Stimulated activated CD8-positive, alpha-beta memory T cell treated with anti-CD3 and anti-CD28 coated beads, Interleukin-2, amount 100 ng/mL, for 48 hours (primary cell): ENCODE measurements around the gene CDK16.

Experiments
- DNase-seq, 2 donors: peaks; one replicate each; pipeline ENCODE4 v3.0.0-alpha.2; 2020; ENCODE audit warnings: low read depth in 2 of 2

CDK16 gene

GRCh38 chrX:47208108-47208507, 10.4 kb upstream of the CDK16 start:
- no peak for DNase-seq

GRCh38 chrX:47209508-47210238, 8.8 kb upstream of the CDK16 start:
- no peak for DNase-seq

- no peak for DNase-seq
These were observed 7.6 kb upstream of the CDK16 start for GRCh38 chrX:47210661-47211425.

DNA sequence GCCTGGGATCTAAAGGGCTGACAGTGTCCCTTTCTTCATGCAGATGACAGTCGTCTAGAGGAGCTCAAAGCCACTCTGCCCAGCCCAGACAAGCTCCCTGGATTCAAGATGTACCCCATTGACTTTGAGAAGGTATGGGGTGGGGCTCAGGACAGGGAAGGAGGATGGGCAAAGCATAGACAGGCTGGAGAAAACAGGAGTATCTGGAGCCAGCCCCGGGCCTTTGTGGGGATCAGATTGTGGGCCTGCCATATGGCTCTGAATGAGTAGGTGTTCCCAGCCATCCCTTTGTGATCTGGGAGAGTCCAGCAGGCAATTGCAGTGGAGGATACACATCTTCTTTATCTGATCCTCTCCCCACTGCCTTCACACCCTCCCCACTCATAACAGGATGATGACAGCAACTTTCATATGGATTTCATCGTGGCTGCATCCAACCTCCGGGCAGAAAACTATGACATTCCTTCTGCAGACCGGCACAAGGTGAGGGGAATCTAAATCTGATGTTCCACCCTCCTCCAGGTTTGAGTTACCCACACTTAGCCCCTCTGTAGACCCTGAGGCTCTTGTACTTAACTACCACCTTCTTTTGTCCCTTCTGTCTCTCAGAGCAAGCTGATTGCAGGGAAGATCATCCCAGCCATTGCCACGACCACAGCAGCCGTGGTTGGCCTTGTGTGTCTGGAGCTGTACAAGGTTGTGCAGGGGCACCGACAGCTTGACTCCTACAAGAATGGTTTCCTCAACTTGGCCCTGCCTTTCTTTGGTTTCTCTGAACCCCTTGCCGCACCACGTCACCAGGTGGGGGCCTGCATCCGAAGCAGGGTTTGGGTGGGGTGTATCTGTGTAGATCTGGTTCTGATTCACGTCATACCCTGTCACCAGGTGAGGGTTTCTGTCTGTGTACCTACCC, 5.8 kb upstream of the CDK16 start:
- DNase-seq, result no peak

- no peak for DNase-seq
These were observed 3.9 kb upstream of the CDK16 start for GRCh38 chrX:47214435-47215077.

DNA sequence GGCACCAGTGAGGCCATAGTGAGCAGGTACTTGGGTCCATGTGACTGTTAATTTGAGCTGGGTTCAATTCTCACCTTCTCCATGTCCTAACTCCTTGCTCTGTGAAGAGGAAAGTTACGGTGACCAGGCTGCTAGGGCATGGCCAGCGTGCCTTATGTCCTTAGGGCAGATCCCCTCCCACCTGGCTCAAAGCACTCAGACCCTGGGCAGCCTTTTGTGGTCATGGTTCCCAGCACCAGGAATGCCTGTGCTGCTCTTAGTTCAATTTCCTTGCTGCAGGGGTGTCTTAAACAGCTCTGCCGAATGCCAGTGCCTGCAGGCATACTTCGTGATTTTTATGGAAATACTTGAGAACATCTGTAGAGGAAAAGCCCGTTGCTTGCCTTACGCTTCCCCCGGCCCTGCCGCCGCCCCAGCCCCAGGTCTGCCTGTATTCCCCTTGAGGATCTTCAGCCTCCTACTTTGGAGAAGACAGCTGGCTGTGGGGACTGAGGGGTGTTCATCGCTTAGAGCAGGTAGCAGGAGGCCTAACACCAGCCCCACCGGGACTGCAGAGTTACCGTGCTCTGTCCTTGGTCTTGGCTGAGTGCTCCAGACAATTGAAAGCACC, 3.1 kb upstream of the CDK16 start:
- DNase-seq, result no peak

DNA sequence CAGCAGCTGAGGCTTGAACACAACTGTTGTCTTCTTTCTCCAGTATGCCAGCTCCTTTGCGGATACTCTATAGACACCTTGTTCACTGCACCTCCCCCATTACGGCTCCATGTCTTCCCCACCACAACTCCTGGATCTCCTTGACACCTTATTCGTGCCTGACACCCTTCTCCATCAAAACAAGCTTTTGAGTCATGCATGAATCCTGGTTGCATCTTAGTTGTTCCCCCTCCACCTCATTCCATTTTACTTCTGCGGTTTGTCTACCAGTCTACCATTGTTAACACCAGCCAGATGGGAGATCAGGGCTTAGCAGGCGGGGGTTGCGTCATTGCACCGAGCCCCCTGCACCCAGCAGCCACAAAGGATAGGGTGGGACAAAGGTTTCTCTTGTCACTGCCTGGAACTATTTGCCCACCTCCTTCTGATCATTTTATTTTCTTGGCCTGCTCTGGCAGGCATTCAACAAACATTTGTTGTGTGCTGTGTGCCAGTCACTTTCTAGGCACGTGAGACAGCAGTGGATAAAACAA, 2.0 kb upstream of the CDK16 start:
- no peak for DNase-seq

- DNase-seq, result no peak
These were observed 1.2 kb upstream of the CDK16 start for GRCh38 chrX:47217121-47217851.

- peak; percentile 88 to 93 for DNase-seq
These were observed 615 bp upstream of the CDK16 start for GRCh38 chrX:47217852-47218279.

DNA sequence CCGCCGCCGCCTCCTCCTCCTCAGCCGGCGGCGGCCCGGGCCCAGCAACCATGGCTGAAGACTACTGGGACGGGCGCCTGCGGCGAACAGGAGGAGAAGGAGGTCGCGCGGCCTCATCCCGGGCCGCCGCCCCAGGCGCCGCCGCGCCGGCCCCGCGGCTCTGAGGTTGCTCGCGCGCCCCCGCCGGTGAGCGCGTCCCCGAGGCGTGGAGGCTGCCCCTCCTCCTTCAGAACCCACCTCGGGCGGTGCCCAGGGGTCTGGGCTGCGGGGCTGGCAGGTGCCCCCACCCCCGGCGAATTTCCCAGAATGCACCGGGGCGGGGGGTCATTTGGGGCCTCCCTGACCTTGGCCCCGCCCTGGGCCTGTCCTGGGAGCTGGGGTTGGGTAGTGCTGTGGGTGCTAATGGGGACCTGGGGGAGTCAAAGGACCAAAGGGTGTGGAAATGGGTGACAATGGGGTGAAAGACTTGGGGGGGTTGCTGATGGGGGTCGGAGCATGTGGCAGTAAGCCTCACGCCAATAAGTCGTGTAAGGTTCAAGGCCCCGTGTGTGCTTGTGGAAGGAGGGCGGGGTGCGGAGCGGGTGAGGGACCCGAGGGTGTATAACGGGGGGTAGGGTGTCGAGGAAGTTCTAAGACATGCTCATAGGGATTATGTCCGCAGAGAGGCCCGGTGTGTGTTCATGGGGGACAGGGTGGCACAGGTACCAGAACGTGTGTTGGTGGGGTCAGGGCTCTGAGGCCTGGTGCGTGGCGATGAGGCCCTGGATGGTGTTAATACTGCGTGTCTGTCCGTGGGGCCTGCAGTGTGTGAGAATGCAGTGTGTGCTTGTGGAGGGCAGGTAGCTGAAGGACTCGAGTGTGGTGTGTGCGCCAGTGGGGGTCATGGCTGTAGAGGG, 687 bp downstream of the CDK16 start:
- peak; percentile 29 to 46 for DNase-seq

DNA sequence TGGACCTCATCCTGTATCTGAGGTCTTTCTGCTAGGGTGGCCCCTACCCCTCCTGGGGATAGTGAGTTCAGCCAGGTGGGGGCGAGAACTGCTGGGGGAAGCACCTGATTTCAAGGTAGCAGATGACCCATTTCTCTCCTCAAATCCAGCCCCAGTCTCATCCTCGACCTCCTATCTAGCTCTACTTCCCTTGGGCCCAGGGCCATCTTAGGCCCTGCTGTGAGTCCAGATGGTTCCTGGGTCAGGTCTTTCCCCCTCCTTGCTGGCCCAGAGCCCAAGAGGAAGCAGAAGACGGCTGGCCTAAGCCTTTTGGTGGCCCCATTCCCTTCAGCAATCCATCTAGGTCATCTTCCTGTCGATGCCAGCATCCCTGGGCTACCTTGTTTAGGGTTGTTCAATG, 3.3 kb downstream of the CDK16 start:
- DNase-seq, result no peak

GRCh38 chrX:47222751-47223350, 4.4 kb downstream of the CDK16 start:
- DNase-seq, result no peak

GRCh38 chrX:47223476-47224250, 5.2 kb downstream of the CDK16 start:
- DNase-seq, result no peak

GRCh38 chrX:47224266-47224895, 5.9 kb downstream of the CDK16 start:
- DNase-seq, result no peak

DNA sequence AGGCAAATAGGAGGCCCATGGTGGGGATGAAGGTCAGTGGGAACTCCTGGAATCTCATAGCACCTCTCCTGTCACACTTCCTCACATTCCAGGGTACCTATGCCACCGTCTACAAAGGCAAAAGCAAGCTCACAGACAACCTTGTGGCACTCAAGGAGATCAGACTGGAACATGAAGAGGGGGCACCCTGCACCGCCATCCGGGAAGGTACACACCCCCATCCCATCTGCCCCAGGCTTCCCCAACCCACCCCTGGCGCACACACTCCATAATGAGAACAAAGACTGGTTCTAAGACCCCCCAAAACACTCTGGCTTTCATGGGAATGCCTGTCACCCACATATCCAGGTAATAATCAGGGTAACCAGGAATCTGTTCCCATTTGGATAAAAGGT, 6.4 kb downstream of the CDK16 start:
- no peak for DNase-seq

GRCh38 chrX:47226071-47226470, 7.6 kb downstream of the CDK16 start:
- no peak for DNase-seq

DNA sequence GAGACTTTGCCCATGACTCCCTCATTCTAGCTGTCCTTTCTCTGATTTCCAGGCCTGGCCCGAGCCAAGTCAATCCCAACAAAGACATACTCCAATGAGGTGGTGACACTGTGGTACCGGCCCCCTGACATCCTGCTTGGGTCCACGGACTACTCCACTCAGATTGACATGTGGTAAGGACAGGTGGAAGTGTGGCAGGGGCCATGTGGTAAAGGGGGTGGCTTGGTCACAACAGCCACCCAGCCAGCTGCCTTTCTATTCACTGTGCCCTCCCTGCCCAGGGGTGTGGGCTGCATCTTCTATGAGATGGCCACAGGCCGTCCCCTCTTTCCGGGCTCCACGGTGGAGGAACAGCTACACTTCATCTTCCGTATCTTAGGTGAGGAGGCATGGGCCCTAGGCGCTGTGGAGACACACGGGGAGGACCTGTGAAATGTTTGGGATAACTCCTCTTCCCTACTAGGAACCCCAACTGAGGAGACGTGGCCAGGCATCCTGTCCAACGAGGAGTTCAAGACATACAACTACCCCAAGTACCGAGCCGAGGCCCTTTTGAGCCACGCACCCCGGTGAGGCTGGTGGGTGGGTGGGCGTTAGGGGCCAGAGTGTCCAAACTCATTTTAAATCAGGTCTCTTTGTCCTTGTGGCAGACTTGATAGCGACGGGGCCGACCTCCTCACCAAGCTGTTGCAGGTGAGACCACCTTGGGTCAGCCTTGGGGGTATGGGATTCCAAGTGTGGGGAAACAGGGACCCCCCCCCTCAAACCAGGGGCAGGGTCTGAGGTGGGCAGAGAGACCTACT, 8.3 kb downstream of the CDK16 start:
- no peak for DNase-seq
